ENCODE measurements around the gene GH1.

DNA sequence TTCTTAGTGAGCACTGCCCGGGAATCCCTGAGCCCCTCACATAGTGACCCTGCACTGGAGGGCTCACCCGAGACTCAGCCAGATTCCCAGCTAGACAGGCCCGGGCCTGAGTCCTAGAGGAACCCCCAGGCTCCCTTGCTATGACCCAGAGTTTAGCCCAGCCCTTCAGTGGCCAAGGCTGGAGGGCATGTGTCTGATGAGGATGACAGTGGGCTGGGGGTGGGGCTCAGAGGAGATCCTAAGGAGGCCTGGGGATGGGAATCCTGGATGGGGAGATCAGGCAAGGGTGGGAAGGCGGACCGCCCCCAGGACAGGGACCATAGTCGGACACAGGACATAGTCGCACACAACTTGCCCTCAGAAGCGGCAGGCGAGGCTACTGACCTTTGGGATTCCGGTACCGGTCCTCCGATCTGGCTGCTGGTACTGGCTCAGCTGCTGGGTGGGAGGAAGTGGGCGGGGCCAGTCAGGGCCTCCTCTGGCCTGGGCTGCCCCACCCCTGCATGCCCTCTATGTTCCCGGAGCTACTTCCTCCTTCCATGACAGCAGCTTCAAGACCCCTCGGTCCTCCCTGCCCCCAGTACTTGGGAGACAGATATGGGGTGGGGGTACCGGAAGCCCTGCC, 12.4 kb upstream of the GH1 start:
- TF ChIP-seq CTCF (conservative IDR thresholded peaks at IDR 0.05), result no peak
- TF ChIP-seq ZFX (IDR thresholded peaks at IDR 0.05), result no peak
